Spleen (tissue), 7 donors: ENCODE data around the gene PLXNB1.

Experiments
- POLR2A ChIP-seq, 3 donors: fragments of 450-650 bp; IDR thresholded peaks; one replicate each; pipeline ENCODE4 v1.5.1; 2017; ENCODE audit warnings: antibody characterized with exemption in 3 of 3, mild to moderate bottlenecking in 1 of 3
- POLR2AphosphoS5 ChIP-seq, 3 donors: sonication (generic); formaldehyde crosslinking; IDR thresholded peaks; one replicate each; pipeline ENCODE4 v1.5.1; 2017; ENCODE audit warnings: antibody characterized with exemption in 3 of 3
- TF ChIP-seq, protein P1 (sequence below), 11 experiments: fragments of 200-600 bp in 7 of 11; fragments of 450-650 bp in 4 of 11; sonication (generic) in 4 of 11; IDR thresholded peaks in 8 of 11; conservative IDR thresholded peaks in 3 of 11; 1 replicate in 7 of 11; 2 replicates in 4 of 11; pipeline versions ENCODE4 v1.4.0 to v1.8.0; 2016 to 2021; ENCODE audit warnings: antibody characterized with exemption in 11 of 11, inconsistent platforms in 4 of 11, mild to moderate bottlenecking in 1 of 11
- donor health status: DM: no; HTN: no; CAD: no; lungs with moderate emphysema.
- donor health status: DM: no; HTN: no; CAD: no.
- donor health status: DM: no; HTN: no; CAD: no.

DNA sequence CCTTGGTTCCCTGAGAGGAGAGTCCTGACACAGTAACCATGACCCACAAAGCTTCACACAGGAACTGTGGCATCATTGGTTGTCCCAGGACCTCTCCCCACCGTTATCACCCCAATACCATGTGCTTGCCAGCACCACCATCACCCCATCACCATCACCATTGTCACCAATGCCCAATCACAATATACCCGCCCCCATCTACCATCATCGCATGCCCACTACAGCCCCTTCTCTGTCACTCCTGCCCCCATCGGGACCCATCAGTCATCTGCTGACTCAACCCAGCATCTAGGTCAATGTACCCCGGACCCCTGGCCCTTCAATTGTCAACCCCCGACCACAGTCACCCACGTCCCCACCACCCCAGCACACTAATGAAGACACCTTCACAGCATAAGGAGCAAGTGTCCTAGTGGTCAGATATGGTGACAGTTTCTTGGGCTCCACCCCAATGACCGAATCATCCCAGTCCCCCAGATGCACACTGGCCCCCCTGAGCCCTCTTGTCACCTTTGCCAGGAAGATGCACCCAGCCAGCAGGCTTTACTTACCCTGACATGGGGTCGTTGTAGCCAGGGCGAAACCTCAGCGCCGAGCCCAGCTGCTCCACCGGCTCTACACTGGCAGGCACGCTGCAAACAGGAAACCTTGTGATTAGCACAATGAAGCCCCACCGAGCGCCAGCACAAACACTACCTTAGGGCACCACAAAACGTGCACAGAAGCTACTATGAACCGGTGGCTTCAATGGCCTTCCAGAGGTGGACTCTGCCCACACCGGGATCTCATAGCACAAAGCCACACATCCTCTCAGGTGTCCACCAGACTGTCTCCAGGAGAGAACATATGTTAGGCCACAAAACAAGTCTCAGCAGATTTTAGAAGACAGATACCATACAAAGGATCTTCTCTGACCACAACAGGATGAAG lies 49.0 kb upstream of the PLXNB1 start:
- TF ChIP-seq, protein P1, sequence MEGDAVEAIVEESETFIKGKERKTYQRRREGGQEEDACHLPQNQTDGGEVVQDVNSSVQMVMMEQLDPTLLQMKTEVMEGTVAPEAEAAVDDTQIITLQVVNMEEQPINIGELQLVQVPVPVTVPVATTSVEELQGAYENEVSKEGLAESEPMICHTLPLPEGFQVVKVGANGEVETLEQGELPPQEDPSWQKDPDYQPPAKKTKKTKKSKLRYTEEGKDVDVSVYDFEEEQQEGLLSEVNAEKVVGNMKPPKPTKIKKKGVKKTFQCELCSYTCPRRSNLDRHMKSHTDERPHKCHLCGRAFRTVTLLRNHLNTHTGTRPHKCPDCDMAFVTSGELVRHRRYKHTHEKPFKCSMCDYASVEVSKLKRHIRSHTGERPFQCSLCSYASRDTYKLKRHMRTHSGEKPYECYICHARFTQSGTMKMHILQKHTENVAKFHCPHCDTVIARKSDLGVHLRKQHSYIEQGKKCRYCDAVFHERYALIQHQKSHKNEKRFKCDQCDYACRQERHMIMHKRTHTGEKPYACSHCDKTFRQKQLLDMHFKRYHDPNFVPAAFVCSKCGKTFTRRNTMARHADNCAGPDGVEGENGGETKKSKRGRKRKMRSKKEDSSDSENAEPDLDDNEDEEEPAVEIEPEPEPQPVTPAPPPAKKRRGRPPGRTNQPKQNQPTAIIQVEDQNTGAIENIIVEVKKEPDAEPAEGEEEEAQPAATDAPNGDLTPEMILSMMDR (IDR thresholded peaks at IDR 0.05 in 8 of 11, conservative IDR thresholded peaks at IDR 0.05 in 3 of 11), result peak in 2 of 11 experiments; percentile 8 to 9
- TF ChIP-seq POLR2AphosphoS5 (IDR thresholded peaks at IDR 0.05) (peak in 2 of 3 donors; percentile 52 to 55), POLR2A (IDR thresholded peaks at IDR 0.05) (no peak)
